Fibroblast of mammary gland (primary cell): Measurements from ENCODE around the gene DCLK2.
A peak's percentile ranks its signal among the peaks of the same experiment; 100 is the strongest.

Experiments
- DNase-seq: peaks from one replicate; pipeline ENCODE4 v3.0.0-alpha.2; 2010; ENCODE audit warnings: low read depth
- H3K4me3 ChIP-seq: 2 replicates; pipeline ENCODE4 v1.5.1; 2011; ENCODE audit warnings: low read depth, mild to moderate bottlenecking, low read length, moderate library complexity; ENCODE audit not compliant: control insufficient read depth
- CTCF ChIP-seq: conservative IDR thresholded peaks from 2 replicates; pipeline ENCODE4 v1.5.1; 2011; ENCODE audit warnings: low read depth, low read length, inconsistent platforms; ENCODE audit not compliant: control insufficient read depth, insufficient read depth

The DCLK2 gene

GRCh38 chr4:150068300-150068960 lies 9.8 kb upstream of the DCLK2 start:
- H3K4me3 ChIP-seq, result no peak overlapping the region
- DNase-seq, result no peak
- no peak for TF ChIP-seq CTCF

GRCh38 chr4:150069353-150069752 lies 8.9 kb upstream of the DCLK2 start:
- peak; percentile 33 for DNase-seq
- H3K4me3 ChIP-seq, result no peak overlapping the region
- no peak for TF ChIP-seq CTCF

- TF ChIP-seq CTCF, result no peak
- no peak overlapping the region for H3K4me3 ChIP-seq
These were observed 7.6 kb upstream of the DCLK2 start for GRCh38 chr4:150070464-150071170.

GRCh38 chr4:150072471-150072870 lies 5.8 kb upstream of the DCLK2 start:
- no peak for TF ChIP-seq CTCF
- H3K4me3 ChIP-seq, result no peak overlapping the region
- DNase-seq, result no peak

More at GRCh38 chr4:150070464-150071170, 7.6 kb upstream of the DCLK2 start:
- peak; percentile 82 for DNase-seq

- H3K4me3 ChIP-seq, result no peak overlapping the region
- TF ChIP-seq CTCF, result no peak
- peak; percentile 96 for DNase-seq
These were observed 5.1 kb upstream of the DCLK2 start for GRCh38 chr4:150072906-150073714.

- no peak for DNase-seq
- no peak for TF ChIP-seq CTCF
These were observed 4.2 kb upstream of the DCLK2 start for GRCh38 chr4:150074064-150074463.

More at GRCh38 chr4:150074064-150074463, 4.2 kb upstream of the DCLK2 start:
- H3K4me3 ChIP-seq, result no peak overlapping the region
